COR-L47 (cell line): ENCODE results near the gene CHMP2A.
"Not testable (repeated sequence)": the region's sequence is repeated elsewhere in the genome, so short reads cannot be mapped to it uniquely, and the experiment has no call there.

Experiments used
- DNase-seq: peaks from one replicate; lab custom pipeline; 2025; lab: John Stamatoyannopoulos, UW

CHMP2A gene

GRCh38 chr19:58554494-58555368, at the start of gene CHMP2A:
TSS of gene CHMP2A (minus strand) at chr19:58555105. CDS start at chr19:58554212, 893 bp downstream.
- no peak for DNase-seq

GRCh38 chr19:58586133-58586765, 31.3 kb upstream of the CHMP2A start:
- no peak for DNase-seq

GRCh38 chr19:58585442-58586132, 30.7 kb upstream of the CHMP2A start:
- no peak for DNase-seq

GRCh38 chr19:58584498-58585441, 29.9 kb upstream of the CHMP2A start:
- DNase-seq, result no peak

GRCh38 chr19:58582985-58583384, 28.1 kb upstream of the CHMP2A start:
- no peak for DNase-seq

GRCh38 chr19:58581227-58582141, 26.6 kb upstream of the CHMP2A start:
- DNase-seq, result no peak

GRCh38 chr19:58579473-58580142, 24.7 kb upstream of the CHMP2A start:
- DNase-seq, result no peak

- DNase-seq, result no peak
Observed at GRCh38 chr19:58578012-58578925, 23.4 kb upstream of the CHMP2A start.

GRCh38 chr19:58577581-58577980, 22.7 kb upstream of the CHMP2A start:
- DNase-seq, result not testable (repeated sequence)

GRCh38 chr19:58575183-58576041, 20.5 kb upstream of the CHMP2A start:
- no peak for DNase-seq

- no peak for DNase-seq
Observed at GRCh38 chr19:58573658-58574164, 18.8 kb upstream of the CHMP2A start.

- no peak for DNase-seq
Observed at GRCh38 chr19:58572818-58573657, 18.1 kb upstream of the CHMP2A start, which contains the start of gene MZF1. TSS of gene MZF1 (minus strand) at chr19:58573335. CDS start at chr19:58571389, 1,946 bp downstream.

GRCh38 chr19:58572026-58572817, 17.3 kb upstream of the CHMP2A start:
- DNase-seq, result no peak

GRCh38 chr19:58571575-58571947, 16.7 kb upstream of the CHMP2A start:
- no peak for DNase-seq

- no peak for DNase-seq
Observed at GRCh38 chr19:58570770-58571574, 16.1 kb upstream of the CHMP2A start.
